Sigmoid colon (tissue), 4 donors: ENCODE results near the gene ZNF669.

Source experiments
- EP300 ChIP-seq, 4 donors: sonication (generic); formaldehyde crosslinking; IDR thresholded peaks; one replicate each; pipeline ENCODE4 v1.6.1; 2017; ENCODE audit warnings: antibody characterized with exemption in 4 of 4
- POLR2AphosphoS5 ChIP-seq, 4 donors: sonication (generic); formaldehyde crosslinking; IDR thresholded peaks; one replicate each; pipeline ENCODE4 v1.6.1; 2017; ENCODE audit warnings: antibody characterized with exemption in 4 of 4
- TF ChIP-seq, protein P1 (sequence below), 4 experiments: fragments of 450-650 bp in 3 of 4; fragments of 200-600 bp in 1 of 4; IDR thresholded peaks; one replicate each; pipeline ENCODE4 v1.5.1; 2016 to 2019; ENCODE audit warnings: antibody characterized with exemption in 4 of 4, mild to moderate bottlenecking in 3 of 4, moderate library complexity in 2 of 4

DNA sequence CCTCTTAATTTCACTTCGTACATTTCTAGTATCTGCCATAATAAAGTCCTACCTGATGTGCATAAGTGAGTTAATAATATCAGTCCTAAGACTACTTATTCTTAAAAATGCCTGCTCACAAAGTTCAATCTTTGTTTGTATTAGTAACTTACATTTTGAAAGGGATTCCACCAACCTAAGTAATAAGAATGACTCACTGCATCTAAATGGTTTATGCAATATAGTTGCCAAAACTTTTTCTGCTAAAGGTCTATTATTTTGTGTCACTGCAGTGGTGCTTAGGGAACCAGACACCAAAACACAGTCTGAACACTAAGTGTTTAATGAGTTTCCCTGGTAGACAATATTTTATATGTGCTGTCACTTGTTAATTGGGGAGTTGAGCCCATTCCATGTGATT lies 1.8 kb downstream of the ZNF669 start:
- TF ChIP-seq, protein P1, sequence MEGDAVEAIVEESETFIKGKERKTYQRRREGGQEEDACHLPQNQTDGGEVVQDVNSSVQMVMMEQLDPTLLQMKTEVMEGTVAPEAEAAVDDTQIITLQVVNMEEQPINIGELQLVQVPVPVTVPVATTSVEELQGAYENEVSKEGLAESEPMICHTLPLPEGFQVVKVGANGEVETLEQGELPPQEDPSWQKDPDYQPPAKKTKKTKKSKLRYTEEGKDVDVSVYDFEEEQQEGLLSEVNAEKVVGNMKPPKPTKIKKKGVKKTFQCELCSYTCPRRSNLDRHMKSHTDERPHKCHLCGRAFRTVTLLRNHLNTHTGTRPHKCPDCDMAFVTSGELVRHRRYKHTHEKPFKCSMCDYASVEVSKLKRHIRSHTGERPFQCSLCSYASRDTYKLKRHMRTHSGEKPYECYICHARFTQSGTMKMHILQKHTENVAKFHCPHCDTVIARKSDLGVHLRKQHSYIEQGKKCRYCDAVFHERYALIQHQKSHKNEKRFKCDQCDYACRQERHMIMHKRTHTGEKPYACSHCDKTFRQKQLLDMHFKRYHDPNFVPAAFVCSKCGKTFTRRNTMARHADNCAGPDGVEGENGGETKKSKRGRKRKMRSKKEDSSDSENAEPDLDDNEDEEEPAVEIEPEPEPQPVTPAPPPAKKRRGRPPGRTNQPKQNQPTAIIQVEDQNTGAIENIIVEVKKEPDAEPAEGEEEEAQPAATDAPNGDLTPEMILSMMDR (IDR thresholded peaks at IDR 0.05) = no peak
- TF ChIP-seq EP300 (IDR thresholded peaks at IDR 0.05) = no peak
- no peak for TF ChIP-seq POLR2AphosphoS5 (IDR thresholded peaks at IDR 0.05)
